Natural killer cell (primary cell): Measurements from ENCODE around the gene FAM228B. TPM values are rescaled to one million over a fixed set of nuclear protein-coding genes. Genes with fewer than 3 reads are reported as not detected.

Experiments
- ATAC-seq, 3 donors: fragments of 150-1000 bp in 2 of 3; fragments of 200-7000 bp in 1 of 3; cut with Tn5 transposase; 1 replicate in 1 of 3; 2 replicates in 2 of 3; pipeline ENCODE4 v1.10.0; 2021; ENCODE audit warnings: mild to moderate bottlenecking in 2 of 3, moderate library complexity in 2 of 3
- DNase-seq, 2 donors: peaks; one replicate each; pipeline versions ENCODE4 v3.0.0 to v3.0.0-alpha.2; 2013 to 2021; ENCODE audit warnings: mixed read lengths in 1 of 2
- H3K27ac ChIP-seq: one replicate; pipeline ENCODE4 v1.5.1; 2013; ENCODE audit warnings: mild to moderate bottlenecking, low read length
- H3K27me3 ChIP-seq: one replicate; pipeline ENCODE4 v1.6.1; 2013; ENCODE audit warnings: low read length; ENCODE audit not compliant: control insufficient read depth, insufficient read depth
- H3K36me3 ChIP-seq: one replicate; pipeline ENCODE4 v1.6.1; 2013; ENCODE audit warnings: low read length; ENCODE audit not compliant: control insufficient read depth, insufficient read depth
- H3K4me1 ChIP-seq: one replicate; pipeline ENCODE4 v1.6.1; 2013; ENCODE audit warnings: low read length; ENCODE audit not compliant: control insufficient read depth, insufficient read depth
- H3K4me3 ChIP-seq: one replicate; pipeline ENCODE4 v1.5.1; 2013; ENCODE audit warnings: low read length
- H3K9me3 ChIP-seq: one replicate; pipeline ENCODE4 v1.6.1; 2013; ENCODE audit warnings: low read length; ENCODE audit not compliant: control insufficient read depth, insufficient read depth
- H3K27ac Mint-ChIP-seq, 2 donors: one replicate each; pipeline ENCODE4 v1.8.0; 2022; ENCODE audit warnings: mild to moderate bottlenecking in 2 of 2, mixed read lengths in 2 of 2, moderate library complexity in 1 of 2
- H3K27me3 Mint-ChIP-seq, 2 donors: one replicate each; pipeline ENCODE4 v1.8.0; 2022; ENCODE audit warnings: low read depth in 2 of 2, mixed read lengths in 2 of 2
- H3K36me3 Mint-ChIP-seq: one replicate; pipeline ENCODE4 v1.8.0; 2022; ENCODE audit warnings: mixed read lengths
- H3K4me1 Mint-ChIP-seq, 2 donors: one replicate each; pipeline ENCODE4 v1.8.0; 2022; ENCODE audit warnings: mixed read lengths in 2 of 2
- H3K4me3 Mint-ChIP-seq: one replicate; pipeline ENCODE4 v1.8.0; 2022; ENCODE audit warnings: mild to moderate bottlenecking, moderate library complexity, mixed read lengths
- H3K9me3 Mint-ChIP-seq, 2 donors: one replicate each; pipeline ENCODE4 v1.8.0; 2022; ENCODE audit warnings: mixed read lengths in 2 of 2
- WGBS: methylation state at CpG from one replicate; pipeline ENCODE4 v1.1.7; 2013; ENCODE audit warnings: missing lambda C conversion rate; ENCODE audit not compliant: insufficient coverage; 5-methylcytosine and 5-hydroxymethylcytosine counted together
- intact Hi-C: fragments of 100-400 bp; cut with micrococcal nuclease; formaldehyde crosslinking; loops from one replicate; pipeline ENCODE4 v1.14.2; 2022
- total RNA-seq, 4 donors: library from RNA; stranded (reverse); fragments of 120-200 nt in 1 of 4; gene quantifications; one replicate each; pipeline versions ENCODE4 v1.2.3 to v1.2.4, GENCODE V29; 2013 to 2022
- TF ChIP-seq, protein P1 (sequence below): fragments of 200-600 bp; IDR thresholded peaks from one replicate; pipeline ENCODE4 v1.8.0; 2022; ENCODE audit warnings: antibody characterized with exemption

The FAM228B gene
- total RNA-seq, 3 donors from 2014 or later (not counting 1 experiment from before 2014, with no cell fraction given) = 31.4 to 35.9 (median 31.5) TPM

- H3K27me3 ChIP-seq = no peaks in the 10 kb centered on the region
- peak overlapping the region in 1 of 2 donors; percentile 47 for H3K27ac Mint-ChIP-seq
- H3K36me3 ChIP-seq = peaks cover 21% of the 10 kb centered on the region
- H3K9me3 Mint-ChIP-seq = no peaks in the 10 kb centered on the region
- no peak for ATAC-seq
- intact Hi-C loops = no loop called here
- H3K27me3 Mint-ChIP-seq = no peaks in the 10 kb centered on the region
- no peak overlapping the region for H3K27ac ChIP-seq
- DNase-seq = no peak
- no peak overlapping the region for H3K4me3 ChIP-seq
- TF ChIP-seq, protein P1, sequence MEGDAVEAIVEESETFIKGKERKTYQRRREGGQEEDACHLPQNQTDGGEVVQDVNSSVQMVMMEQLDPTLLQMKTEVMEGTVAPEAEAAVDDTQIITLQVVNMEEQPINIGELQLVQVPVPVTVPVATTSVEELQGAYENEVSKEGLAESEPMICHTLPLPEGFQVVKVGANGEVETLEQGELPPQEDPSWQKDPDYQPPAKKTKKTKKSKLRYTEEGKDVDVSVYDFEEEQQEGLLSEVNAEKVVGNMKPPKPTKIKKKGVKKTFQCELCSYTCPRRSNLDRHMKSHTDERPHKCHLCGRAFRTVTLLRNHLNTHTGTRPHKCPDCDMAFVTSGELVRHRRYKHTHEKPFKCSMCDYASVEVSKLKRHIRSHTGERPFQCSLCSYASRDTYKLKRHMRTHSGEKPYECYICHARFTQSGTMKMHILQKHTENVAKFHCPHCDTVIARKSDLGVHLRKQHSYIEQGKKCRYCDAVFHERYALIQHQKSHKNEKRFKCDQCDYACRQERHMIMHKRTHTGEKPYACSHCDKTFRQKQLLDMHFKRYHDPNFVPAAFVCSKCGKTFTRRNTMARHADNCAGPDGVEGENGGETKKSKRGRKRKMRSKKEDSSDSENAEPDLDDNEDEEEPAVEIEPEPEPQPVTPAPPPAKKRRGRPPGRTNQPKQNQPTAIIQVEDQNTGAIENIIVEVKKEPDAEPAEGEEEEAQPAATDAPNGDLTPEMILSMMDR = no peak
- H3K4me1 ChIP-seq = no peaks in the 10 kb centered on the region
- H3K4me1 Mint-ChIP-seq = no peaks in the 10 kb centered on the region
- no peak overlapping the region for H3K4me3 Mint-ChIP-seq
- 92% methylated on average over 12 of the region's 12 CpGs for WGBS
- no peaks in the 10 kb centered on the region for H3K36me3 Mint-ChIP-seq
- no peaks in the 10 kb centered on the region for H3K9me3 ChIP-seq
Measured at GRCh38 chr2:24199968-24200590, 76.8 kb downstream of the FAM228B start.

- intact Hi-C loops = no loop called here
- TF ChIP-seq, protein P1 = no peak
- H3K4me1 Mint-ChIP-seq = no peaks in the 10 kb centered on the region
- Histone ChIP-seq H3K4me1 (no peaks in the 10 kb centered on the region), H3K36me3 (peaks cover 28% of the 10 kb centered on the region), H3K4me3 (no peak overlapping the region), H3K27ac (no peak overlapping the region), H3K9me3 (no peaks in the 10 kb centered on the region), H3K27me3 (no peaks in the 10 kb centered on the region)
- DNase-seq = no peak
- WGBS = 99% methylated on average over 3 of the region's 3 CpGs
- H3K4me3 Mint-ChIP-seq = no peak overlapping the region
- ATAC-seq = no peak
- peaks cover 2% of the 10 kb centered on the region for H3K36me3 Mint-ChIP-seq
- H3K27ac Mint-ChIP-seq = no peak overlapping the region
- no peaks in the 10 kb centered on the region for H3K9me3 Mint-ChIP-seq
- H3K27me3 Mint-ChIP-seq = no peaks in the 10 kb centered on the region
Measured at GRCh38 chr2:24200799-24201198, 77.5 kb downstream of the FAM228B start.

GRCh38 chr2:24203029-24203786, 79.9 kb downstream of the FAM228B start:
- no peak overlapping the region for H3K4me3 Mint-ChIP-seq
- peaks cover 7% of the 10 kb centered on the region for H3K36me3 Mint-ChIP-seq
- H3K9me3 Mint-ChIP-seq = no peaks in the 10 kb centered on the region
- Histone ChIP-seq H3K36me3 (peaks cover 43% of the 10 kb centered on the region), H3K27ac (no peak overlapping the region), H3K4me1 (no peaks in the 10 kb centered on the region), H3K4me3 (no peak overlapping the region), H3K27me3 (no peaks in the 10 kb centered on the region), H3K9me3 (no peaks in the 10 kb centered on the region)
- intact Hi-C loops = no loop called here
- ATAC-seq (no peak), DNase-seq (no peak)
- no peaks in the 10 kb centered on the region for H3K4me1 Mint-ChIP-seq
- H3K27ac Mint-ChIP-seq = no peak overlapping the region
- 96% methylated on average over 19 of the region's 19 CpGs for WGBS
- no peaks in the 10 kb centered on the region for H3K27me3 Mint-ChIP-seq
- TF ChIP-seq, protein P1 = no peak
